Measurements from ENCODE around the gene CST9. TPM values are rescaled to one million over a fixed set of nuclear protein-coding genes. Genes with fewer than 3 reads are reported as not detected.

Gene CST9
- total RNA-seq, 1 donor from 2014 or later, result not detected

GRCh38 chr20:23613676-23614075 lies 8.0 kb upstream of the CST9 start:
- Histone ChIP-seq H3K36me3 (ENCODE audit: control insufficient read depth, insufficient read depth, low read length) (no peaks in the 10 kb centered on the region), H3K27me3 (ENCODE audit: control insufficient read depth, insufficient read depth, low read length) (no peaks in the 10 kb centered on the region), H3K4me3 (ENCODE audit: low read depth, low read length) (no peak overlapping the region)
- DNase-seq (ENCODE audit: low read depth), result no peak
- no peak for TF ChIP-seq CTCF (IDR thresholded peaks at IDR 0.05; ENCODE audit: insufficient read depth, low read length, poor library complexity, severe bottlenecking)

GRCh38 chr20:23612396-23612795 lies 6.7 kb upstream of the CST9 start:
- no peaks in the 10 kb centered on the region for H3K36me3 ChIP-seq (ENCODE audit: control insufficient read depth, insufficient read depth, low read length)
- no peak for TF ChIP-seq CTCF (IDR thresholded peaks at IDR 0.05; ENCODE audit: insufficient read depth, low read length, poor library complexity, severe bottlenecking)

GRCh38 chr20:23609486-23610109 lies 3.9 kb upstream of the CST9 start:
- no peak for DNase-seq (ENCODE audit: low read depth)
- no peak overlapping the region for H3K4me3 ChIP-seq (ENCODE audit: low read depth, low read length)
- no peak for TF ChIP-seq CTCF (IDR thresholded peaks at IDR 0.05; ENCODE audit: insufficient read depth, low read length, poor library complexity, severe bottlenecking)
- no peaks in the 10 kb centered on the region for H3K27me3 ChIP-seq (ENCODE audit: control insufficient read depth, insufficient read depth, low read length)
- no peaks in the 10 kb centered on the region for H3K36me3 ChIP-seq (ENCODE audit: control insufficient read depth, insufficient read depth, low read length)

More at GRCh38 chr20:23612396-23612795, 6.7 kb upstream of the CST9 start:
- Histone ChIP-seq H3K4me3 (ENCODE audit: low read depth, low read length) (no peak overlapping the region), H3K27me3 (ENCODE audit: control insufficient read depth, insufficient read depth, low read length) (no peaks in the 10 kb centered on the region)
- no peak for DNase-seq (ENCODE audit: low read depth)

GRCh38 chr20:23608251-23608846 lies 2.6 kb upstream of the CST9 start:
- peaks cover under 1% of the 10 kb centered on the region for H3K27me3 ChIP-seq (ENCODE audit: control insufficient read depth, insufficient read depth, low read length)
- DNase-seq (ENCODE audit: low read depth), result no peak
- TF ChIP-seq CTCF (IDR thresholded peaks at IDR 0.05; ENCODE audit: insufficient read depth, low read length, poor library complexity, severe bottlenecking), result no peak
- H3K4me3 ChIP-seq (ENCODE audit: low read depth, low read length), result no peak overlapping the region
- no peaks in the 10 kb centered on the region for H3K36me3 ChIP-seq (ENCODE audit: control insufficient read depth, insufficient read depth, low read length)

- no peak for DNase-seq (ENCODE audit: low read depth)
- no peak overlapping the region for H3K4me3 ChIP-seq (ENCODE audit: low read depth, low read length)
- TF ChIP-seq CTCF (IDR thresholded peaks at IDR 0.05; ENCODE audit: insufficient read depth, low read length, poor library complexity, severe bottlenecking), result no peak
Measured at GRCh38 chr20:23607497-23608245, 2.0 kb upstream of the CST9 start.

More at GRCh38 chr20:23607497-23608245, 2.0 kb upstream of the CST9 start:
- Histone ChIP-seq H3K36me3 (ENCODE audit: control insufficient read depth, insufficient read depth, low read length) (no peaks in the 10 kb centered on the region), H3K27me3 (ENCODE audit: control insufficient read depth, insufficient read depth, low read length) (peaks cover 3% of the 10 kb centered on the region)

All from kidney epithelial cell (primary cell).